ENCODE measurements around the gene SCAI. TPM values are rescaled to one million over a fixed set of nuclear protein-coding genes. Genes with fewer than 3 reads are reported as not detected.

The SCAI gene
- total and polyA plus RNA-seq, 9 of the 15 experiments (the other 6 are each of a cell fraction or from before 2014, with no cell fraction given): 0.70 to 12.4 (median 4.2) TPM

DNA sequence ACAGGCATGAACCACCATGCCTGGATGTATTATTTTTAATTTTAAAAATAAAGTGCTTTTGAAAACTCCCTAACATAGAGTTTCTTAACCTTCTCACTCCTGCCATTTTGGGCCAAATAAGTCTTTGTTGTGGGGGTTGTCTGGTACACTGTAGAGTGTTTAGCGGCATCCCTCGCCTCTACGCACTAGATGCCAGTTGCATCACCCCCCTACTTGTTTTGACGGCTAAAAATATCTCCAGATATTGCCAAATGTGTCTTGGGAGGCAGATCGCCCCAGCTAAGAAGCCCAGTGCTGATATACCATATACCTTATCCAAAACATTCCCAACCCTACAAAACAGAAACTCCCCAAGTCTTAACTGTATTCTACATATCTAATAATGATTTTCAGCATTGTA lies 54.6 kb downstream of the SCAI start:
- DNase-seq (ENCODE audit: extremely low read depth in 1 of 4, low spot score in 3 of 4) (no peak), ATAC-seq (no peak), FAIRE-seq (no peak)
- intact Hi-C loops (cut with micrococcal nuclease): no loop called here
- Histone ChIP-seq H3K4me3 (no peak overlapping the region), H2AFZ (ENCODE audit: low read depth, low read length) (no peak overlapping the region), H3K9me3 (replicated peaks; ENCODE audit: control insufficient read depth, insufficient read depth, low read depth, low read length) (no peaks in the 10 kb centered on the region), H3K9ac (ENCODE audit: insufficient read depth in 1 of 2, low read depth in 2 of 2, low read length in 2 of 2) (no peak overlapping the region), H4K20me1 (replicated peaks; ENCODE audit: control insufficient read depth, insufficient read depth, low read length) (no peaks in the 10 kb centered on the region), H3K36me3 (ENCODE audit: control insufficient read depth, insufficient read depth, low read length) (no peaks in the 10 kb centered on the region; the same call in 2 of the 3 replicates), H3K4me1 (replicated peaks in 1 of 2; ENCODE audit: control insufficient read depth in 2 of 2, insufficient read depth in 2 of 2, low read length in 2 of 2) (no peaks in the 10 kb centered on the region), H3K4me2 (ENCODE audit: insufficient read depth, low read length) (no peak overlapping the region), H3K27me3 (ENCODE audit: control insufficient read depth in 2 of 2, insufficient read depth in 2 of 2, low read length in 2 of 2) (no peaks in the 10 kb centered on the region), H3K79me2 (ENCODE audit: control insufficient read depth, insufficient read depth, low read length) (0 out of 3 replicates have a peak, but pooled peaks cover 4% of the 10 kb centered on the region), H3K27ac (ENCODE audit: extremely low read depth, low read depth, low read length) (no peak overlapping the region), H3K9me1 (ENCODE audit: control insufficient read depth, insufficient read depth, low read length) (no peaks in the 10 kb centered on the region)
- ChIA-PET CTCF (ENCODE audit: low intra/inter-chr PET ratio) (interaction anchor here (0.5 kb wide), 1 partner anchor 52 kb away, joined by 3 read pairs; no protein-coding TSS in a partner anchor), POLR2A (interaction anchor here (0.8 to 1.0 kb wide), 2 partner anchors 11 to 19 kb away, joined by 3 to 5 read pairs; no protein-coding TSS in a partner anchor)
- in situ Hi-C loops (cut with MboI): no loop called here
- 93% methylated on average over 5 of the region's 5 CpGs for WGBS (ENCODE audit: insufficient coverage, low coverage, missing lambda C conversion rate)
- TF ChIP-seq EWSR1 (IDR thresholded peaks at IDR 0.05; ENCODE audit: borderline replicate concordance, low read depth, partially characterized antibody) (no peak), THAP7 (CRISPR knock-in tag; IDR thresholded peaks at IDR 0.05) (no peak), POU5F1 (IDR thresholded peaks at IDR 0.05; ENCODE audit: borderline replicate concordance, low read depth, low read length, partially characterized antibody) (no peak), SETDB1 (IDR thresholded peaks at IDR 0.05; ENCODE audit: low read length) (no peak), SMAD3 (CRISPR knock-in tag; conservative IDR thresholded peaks at IDR 0.05) (no peak), RBBP5 (IDR thresholded peaks at IDR 0.05; ENCODE audit: borderline replicate concordance, insufficient read depth, low read length, poor library complexity, severe bottlenecking) (no peak), GATAD2A (IDR thresholded peaks at IDR 0.05) (no peak), MECOM (CRISPR knock-in tag; IDR thresholded peaks at IDR 0.05) (no peak), ZNF717 (CRISPR knock-in tag; IDR thresholded peaks at IDR 0.05) (no peak), RBM25 (IDR thresholded peaks at IDR 0.05; ENCODE audit: low read depth, low read length, severe bottlenecking) (no peak), ZNF41 (CRISPR knock-in tag; conservative IDR thresholded peaks at IDR 0.05) (no peak), RAD21 (CRISPR knock-in tag; conservative IDR thresholded peaks at IDR 0.05 in 1 of 2, IDR thresholded peaks at IDR 0.05 in 1 of 2) (no peak), PCBP1 (IDR thresholded peaks at IDR 0.05; ENCODE audit: low read depth, low read length, poor library complexity, severe bottlenecking) (no peak), CCAR2 (IDR thresholded peaks at IDR 0.05; ENCODE audit: low read depth, low read length) (no peak)
- TF ChIP-seq, protein P1, sequence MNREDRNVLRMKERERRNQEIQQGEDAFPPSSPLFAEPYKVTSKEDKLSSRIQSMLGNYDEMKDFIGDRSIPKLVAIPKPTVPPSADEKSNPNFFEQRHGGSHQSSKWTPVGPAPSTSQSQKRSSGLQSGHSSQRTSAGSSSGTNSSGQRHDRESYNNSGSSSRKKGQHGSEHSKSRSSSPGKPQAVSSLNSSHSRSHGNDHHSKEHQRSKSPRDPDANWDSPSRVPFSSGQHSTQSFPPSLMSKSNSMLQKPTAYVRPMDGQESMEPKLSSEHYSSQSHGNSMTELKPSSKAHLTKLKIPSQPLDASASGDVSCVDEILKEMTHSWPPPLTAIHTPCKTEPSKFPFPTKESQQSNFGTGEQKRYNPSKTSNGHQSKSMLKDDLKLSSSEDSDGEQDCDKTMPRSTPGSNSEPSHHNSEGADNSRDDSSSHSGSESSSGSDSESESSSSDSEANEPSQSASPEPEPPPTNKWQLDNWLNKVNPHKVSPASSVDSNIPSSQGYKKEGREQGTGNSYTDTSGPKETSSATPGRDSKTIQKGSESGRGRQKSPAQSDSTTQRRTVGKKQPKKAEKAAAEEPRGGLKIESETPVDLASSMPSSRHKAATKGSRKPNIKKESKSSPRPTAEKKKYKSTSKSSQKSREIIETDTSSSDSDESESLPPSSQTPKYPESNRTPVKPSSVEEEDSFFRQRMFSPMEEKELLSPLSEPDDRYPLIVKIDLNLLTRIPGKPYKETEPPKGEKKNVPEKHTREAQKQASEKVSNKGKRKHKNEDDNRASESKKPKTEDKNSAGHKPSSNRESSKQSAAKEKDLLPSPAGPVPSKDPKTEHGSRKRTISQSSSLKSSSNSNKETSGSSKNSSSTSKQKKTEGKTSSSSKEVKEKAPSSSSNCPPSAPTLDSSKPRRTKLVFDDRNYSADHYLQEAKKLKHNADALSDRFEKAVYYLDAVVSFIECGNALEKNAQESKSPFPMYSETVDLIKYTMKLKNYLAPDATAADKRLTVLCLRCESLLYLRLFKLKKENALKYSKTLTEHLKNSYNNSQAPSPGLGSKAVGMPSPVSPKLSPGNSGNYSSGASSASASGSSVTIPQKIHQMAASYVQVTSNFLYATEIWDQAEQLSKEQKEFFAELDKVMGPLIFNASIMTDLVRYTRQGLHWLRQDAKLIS (CRISPR knock-in tag; IDR thresholded peaks at IDR 0.05): no peak
- TF ChIP-seq, protein P2, sequence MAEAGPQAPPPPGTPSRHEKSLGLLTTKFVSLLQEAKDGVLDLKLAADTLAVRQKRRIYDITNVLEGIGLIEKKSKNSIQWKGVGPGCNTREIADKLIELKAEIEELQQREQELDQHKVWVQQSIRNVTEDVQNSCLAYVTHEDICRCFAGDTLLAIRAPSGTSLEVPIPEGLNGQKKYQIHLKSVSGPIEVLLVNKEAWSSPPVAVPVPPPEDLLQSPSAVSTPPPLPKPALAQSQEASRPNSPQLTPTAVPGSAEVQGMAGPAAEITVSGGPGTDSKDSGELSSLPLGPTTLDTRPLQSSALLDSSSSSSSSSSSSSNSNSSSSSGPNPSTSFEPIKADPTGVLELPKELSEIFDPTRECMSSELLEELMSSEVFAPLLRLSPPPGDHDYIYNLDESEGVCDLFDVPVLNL (CRISPR knock-in tag; IDR thresholded peaks at IDR 0.05; ENCODE audit: low read depth): no peak
- TF ChIP-seq, protein P3, sequence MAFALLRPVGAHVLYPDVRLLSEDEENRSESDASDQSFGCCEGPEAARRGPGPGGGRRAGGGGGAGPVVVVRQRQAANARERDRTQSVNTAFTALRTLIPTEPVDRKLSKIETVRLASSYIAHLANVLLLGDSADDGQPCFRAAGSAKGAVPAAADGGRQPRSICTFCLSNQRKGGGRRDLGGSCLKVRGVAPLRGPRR (CRISPR knock-in tag; IDR thresholded peaks at IDR 0.05): no peak
- BruUV-seq (replicated peaks): no TSS peak

Data from K562 (cell line).